Stimulated activated CD8-positive, alpha-beta memory T cell treated with anti-CD3 and anti-CD28 coated beads, Interleukin-2, amount 100 ng/mL, for 48 hours (primary cell): ENCODE measurements around the gene HELZ.

Source experiments
- DNase-seq, 2 donors: peaks; one replicate each; pipeline ENCODE4 v3.0.0-alpha.2; 2020; ENCODE audit warnings: low read depth in 2 of 2

Gene HELZ

DNA sequence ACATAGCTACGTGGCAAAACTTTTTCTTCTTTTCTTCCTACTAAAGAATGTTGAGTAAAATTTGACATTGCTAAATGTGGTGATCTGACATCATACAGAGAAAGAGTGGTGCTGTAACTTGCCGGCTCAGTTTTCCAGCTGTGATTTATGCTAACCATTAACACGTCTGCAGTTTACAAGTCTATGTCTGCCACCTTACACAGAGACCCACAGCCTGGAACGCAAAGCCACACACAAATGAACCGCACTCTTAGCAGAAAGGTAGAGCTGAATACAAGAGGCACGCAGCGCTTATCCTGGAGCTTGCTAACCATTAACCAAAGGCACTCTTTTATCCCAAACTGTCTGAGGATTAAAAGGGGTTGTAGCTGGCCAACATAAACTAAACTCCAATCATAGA, 168.7 kb downstream of the HELZ start:
- no peak for DNase-seq

DNA sequence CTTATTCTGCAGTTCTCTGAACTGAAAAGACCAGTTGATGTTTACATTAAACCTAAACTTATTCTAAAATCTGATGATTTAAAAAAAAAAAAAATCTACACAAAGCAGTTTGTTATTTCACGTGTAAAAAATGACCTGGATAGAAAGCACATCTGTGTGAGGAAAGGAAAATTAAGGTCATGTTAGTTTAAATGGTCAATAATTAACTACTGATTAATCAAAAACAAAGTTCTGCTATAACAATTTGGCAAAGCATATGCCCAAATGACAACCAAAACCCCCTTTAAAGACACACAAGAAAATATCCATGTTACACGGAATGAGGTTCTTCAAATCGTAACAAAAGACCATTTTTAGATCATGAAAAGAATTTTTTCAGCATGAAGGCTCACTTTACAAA, 170.2 kb downstream of the HELZ start:
- DNase-seq: no peak

DNA sequence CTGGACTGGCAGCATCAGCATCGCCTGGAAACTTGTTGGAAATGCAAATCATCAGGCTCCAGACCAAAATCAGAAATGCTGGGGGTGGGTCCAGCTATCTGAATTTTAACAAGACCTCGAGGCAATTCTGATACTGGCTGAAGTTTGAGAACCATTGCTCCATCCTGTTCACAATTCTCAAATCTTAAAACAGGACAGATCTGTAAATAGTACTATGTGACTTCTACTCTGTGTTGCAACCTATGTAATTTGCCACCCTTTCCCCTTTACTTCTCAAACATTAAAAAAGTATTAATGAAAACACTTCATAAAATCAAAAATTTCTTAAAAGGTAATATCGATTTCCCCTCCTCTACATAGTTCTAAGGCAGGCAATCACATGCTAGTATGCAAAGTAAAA, 172.1 kb downstream of the HELZ start:
- no peak for DNase-seq

DNA sequence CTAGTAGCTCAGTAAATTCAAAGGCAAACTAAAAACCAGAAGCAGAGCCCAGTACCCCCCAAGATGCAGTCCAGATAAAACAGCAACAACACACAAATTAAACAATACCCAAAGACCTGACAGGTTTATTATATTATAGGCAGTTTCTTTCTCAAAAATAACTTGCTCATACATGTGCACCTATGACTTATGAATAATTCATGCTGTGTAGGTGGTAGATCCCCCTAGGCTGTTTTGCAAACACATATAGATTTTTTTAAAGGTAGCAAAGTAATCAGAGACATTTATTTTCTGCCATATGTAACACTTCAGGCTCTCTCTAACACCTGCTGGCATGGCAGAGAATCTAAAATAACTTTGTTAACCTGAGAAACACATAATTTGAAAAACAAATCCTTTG, 173.4 kb downstream of the HELZ start:
- DNase-seq: no peak

DNA sequence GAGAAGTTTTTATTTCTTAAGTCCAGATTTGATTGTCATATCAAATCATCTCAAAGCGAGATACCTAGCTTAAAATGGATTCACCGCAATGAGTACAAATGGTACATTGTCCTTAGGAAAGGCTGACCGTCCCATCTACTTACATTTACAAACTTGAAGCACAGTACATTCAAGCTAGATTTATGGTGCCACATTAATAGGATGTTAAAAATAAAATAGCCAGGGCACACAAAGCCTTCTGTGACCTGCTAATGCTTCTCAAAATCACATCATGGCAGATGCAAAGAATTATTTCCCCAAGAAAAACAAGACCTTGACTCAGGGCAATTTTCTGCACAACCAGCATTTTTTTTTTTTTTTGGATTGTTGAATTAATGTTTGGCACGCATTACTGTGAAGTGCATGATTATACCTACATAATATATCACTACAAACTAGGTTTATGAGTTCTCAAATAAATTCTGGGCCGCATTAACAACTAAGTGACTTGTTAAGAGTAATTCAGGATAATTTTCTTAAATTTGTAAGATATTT, 175.3 kb downstream of the HELZ start:
- no peak for DNase-seq

DNA sequence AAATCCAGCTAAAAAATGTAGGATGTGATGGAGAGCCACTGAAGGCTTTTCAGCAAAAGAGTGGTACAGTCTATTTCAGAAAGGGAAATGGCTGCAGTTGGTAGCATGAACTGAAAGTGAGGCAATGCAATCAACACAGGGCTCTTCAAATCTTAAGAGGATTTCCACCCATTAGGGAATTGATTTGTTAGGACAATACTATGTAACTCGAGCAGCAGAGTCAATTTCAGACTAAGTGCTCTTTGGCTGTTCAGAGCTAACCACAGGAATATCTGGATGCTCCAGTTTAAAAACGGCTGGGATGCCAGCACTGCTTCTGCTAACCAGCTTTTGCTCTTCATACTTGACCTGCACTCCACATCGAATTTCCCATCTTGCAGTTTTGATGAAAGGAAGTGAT, 176.0 kb downstream of the HELZ start:
- no peak for DNase-seq

DNA sequence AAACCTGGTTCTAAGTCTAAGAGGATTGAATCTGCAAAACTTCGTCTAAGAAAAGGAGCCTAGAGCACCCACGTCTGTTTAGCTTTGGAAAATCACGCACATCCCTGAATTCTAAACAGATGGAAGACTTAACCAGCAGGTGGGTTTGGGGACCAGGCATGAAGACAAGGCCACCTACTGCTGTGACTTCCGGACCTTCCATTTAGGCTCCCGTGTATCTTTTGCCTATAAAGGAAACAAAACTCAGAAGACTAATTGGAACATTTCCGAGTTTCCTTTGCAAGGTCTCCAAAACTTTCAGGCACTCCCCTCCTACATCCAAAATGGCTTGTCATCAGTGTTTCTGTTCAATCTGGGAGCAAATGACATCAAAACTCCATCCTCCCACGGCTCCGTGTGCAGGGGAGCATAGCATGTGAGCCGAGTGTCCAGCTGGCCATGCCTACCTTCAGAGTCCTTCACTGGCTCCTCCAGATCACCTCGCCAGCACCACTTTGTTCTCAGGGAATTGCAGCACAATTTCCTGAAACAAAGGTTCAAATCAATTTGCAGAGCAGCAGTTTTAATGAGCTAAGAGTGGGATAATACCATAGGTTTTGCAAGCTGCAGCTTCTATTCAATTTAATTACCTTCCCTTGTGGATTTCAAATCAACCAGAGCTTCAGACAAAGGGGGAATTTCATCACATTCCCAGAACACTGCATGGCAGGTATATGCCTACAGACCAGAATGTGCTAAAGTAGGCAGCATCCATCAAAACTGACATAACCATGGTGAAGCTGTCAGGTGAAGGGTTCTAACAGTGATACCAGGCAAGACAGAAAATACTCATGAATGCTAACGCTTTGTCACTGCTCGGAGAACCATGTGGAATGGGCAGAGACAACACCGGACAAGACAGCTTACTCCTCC, 177.2 kb downstream of the HELZ start:
- DNase-seq: no peak

DNA sequence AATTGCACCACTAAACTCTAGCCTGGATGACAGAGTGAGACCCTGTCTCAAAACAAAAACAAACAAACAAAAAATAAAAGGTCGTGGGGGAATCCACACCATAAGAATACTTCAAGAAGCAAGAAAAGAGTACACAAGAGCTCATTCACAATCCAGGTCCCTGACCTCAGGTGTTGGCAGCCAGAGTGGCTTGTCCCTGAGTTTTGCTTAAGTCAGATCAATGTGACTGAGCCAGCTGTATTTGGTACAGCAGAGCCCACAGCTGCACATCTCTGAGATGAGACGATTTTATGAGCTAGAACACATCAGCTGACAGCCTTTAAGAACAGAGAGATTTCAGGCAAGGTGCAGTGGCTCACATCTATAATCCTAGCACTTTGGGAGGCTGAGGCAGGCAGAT, 178.3 kb downstream of the HELZ start:
- DNase-seq: no peak

DNA sequence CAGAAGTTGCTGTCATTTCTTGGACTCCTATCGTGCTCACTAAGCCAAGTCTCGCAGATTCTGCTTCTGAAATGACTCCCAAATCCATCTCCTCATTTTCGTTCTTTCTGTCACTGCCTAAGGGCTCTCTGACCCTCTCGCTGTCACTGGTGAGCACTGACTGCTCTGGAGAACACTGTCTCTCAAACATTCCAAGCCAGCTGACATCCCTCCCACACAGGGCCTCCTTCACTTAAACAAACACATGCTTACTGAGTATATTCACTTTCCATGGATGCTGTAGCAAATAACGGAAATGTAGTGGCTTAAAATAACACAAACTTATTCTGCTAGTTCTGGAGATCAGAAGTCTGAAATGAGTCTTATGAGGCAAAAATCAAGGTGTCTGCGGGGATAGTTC, 181.9 kb downstream of the HELZ start:
- DNase-seq: no peak

DNA sequence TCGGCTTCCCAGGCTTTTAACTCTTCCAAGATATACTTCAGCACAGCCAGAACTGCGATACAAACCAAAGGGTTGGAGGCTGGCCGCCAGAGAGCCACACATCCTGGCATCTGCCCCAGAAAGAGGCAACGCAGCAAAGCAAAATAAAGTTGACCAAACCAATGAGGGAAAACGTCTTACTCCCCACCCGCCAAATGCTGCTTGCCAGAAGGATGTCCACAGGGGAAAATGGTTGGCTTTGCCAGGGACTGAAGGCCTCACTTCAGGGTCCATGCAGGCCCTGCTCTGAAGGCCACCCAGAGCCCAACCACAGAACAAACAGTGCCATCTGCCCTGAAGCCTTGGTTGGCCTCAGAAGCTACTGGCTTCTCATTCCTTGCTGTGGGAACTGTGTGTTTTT, 185.6 kb downstream of the HELZ start:
- no peak for DNase-seq

DNA sequence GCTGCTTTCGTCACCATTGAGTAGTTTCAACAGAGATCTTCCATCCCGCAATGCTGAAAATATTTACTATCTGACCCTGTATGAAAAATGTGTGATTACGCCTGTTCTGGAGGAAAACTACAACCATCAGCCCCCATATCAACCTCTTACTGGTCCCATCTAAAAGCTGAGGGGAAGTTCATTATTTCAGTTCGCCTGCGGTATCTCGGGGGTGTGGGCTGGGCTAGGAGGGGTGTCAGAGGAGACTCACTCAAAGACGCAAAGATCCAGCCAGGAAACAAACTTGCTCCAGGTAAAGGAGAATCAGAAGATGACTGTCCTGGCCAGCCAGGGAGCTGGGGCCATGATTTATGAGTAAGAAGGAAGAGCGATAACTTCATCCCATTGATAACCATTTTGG, 187.0 kb downstream of the HELZ start:
- no peak for DNase-seq

DNA sequence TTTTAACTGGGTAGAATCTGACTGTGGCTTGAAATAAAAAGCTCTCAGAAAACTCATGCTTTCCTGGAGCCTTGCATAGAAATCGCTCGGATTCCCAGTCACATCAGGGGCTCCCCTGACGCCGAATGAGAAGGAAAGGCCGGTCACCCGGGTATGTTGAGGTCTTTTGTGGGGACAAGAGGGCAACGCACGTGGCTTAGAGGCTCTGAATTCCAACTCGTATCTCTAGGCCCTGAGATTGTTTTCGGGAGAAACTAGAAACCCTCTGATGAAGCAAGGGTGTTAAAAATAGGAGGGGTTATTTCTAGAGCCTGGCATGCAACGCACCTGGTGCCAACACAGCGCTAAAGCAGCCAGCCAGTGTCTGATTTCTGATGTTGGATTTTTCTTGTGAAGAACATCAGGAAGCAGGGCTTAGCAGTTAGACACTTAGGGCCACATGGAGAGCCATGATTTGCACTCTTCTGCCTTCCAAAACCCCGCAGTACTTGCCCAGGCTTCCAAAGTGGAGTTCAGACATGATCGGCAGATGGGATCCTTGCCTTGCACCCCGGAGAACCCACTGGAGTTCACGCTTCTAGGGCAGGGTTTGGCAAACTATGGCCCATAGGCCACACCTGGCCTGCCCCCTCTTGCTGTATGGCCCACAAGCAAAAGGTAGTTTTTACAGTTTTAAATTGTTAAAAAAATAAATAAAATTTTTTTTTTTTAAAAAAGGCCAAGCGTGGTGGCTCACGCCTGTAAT, 188.1 kb downstream of the HELZ start:
- DNase-seq: no peak

DNA sequence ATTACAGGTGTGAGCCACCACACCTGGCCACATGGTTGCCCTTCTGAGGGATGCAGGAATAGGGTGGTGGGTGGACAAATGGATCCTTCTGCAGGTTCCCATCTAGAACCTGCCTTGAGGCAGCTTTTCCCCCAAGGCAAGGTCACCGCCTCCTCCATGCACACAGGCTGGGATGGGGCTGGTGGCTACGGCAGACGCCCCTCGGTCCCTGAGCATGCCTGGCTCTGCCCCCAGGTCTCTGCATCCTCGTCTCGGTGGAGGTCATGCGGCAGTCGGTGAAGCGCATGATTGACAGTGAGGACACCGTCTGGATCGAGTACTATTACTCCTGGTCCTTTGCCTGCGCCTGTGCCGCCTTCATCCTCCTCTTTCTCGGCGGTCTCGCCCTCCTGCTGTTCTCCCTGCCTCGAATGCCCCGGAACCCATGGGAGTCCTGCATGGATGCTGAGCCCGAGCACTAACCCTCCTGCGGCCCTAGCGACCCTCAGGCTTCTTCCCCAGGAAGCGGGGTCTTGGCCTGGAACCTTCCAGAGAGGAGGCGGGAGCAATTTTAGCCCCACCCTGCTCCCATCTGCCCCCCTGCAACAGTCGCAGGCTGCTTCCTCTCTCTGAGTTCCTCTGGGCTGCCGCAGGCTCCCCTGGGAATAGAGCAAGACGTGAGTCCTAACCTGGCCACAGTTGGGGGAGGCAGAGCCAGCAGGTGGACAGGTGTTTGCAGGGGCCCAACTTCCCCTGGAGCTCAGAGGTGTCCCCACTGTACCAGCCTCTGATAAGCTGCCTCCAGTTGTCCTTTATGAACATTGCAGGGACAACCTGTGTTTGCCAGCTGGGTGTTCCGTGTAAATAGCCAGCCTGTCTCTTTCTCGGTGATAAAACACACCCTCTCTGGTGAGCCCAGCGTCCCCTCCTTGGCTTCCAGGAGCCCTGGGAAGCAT, 188.9 kb downstream of the HELZ start:
- no peak for DNase-seq

DNA sequence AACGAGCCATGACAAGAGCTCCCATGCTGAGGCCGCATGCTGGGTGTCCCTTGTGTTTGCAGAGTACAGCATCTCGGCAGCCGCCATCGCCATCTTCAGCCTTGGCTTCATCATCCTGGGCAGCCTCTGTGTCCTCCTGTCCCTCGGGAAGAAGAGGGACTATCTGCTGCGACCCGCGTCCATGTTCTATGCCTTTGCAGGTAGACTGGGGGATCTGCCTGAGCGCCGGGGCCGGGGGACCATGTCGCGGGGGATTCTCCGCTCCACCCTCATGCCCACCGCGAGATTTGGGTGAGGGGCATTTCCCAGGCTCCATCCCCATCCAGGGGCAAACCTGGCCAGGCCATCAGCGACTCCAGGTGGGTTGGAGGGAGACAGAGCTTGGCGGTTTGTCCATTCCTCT, 190.0 kb downstream of the HELZ start:
- no peak for DNase-seq

DNA sequence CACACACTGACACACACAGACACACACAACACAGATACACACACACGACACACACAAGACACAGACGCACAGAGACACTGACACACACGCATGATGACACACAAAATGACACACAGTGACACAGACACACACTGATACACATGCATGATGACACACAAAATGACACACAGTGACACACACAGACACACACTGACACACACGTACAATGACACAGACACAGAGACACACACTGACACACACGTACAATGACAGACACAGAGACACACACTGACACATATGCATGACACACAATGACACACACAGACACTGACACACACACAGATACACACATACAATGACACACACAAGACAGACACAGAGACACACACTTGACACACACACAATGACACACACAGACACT, 190.4 kb downstream of the HELZ start:
- no peak for DNase-seq

DNA sequence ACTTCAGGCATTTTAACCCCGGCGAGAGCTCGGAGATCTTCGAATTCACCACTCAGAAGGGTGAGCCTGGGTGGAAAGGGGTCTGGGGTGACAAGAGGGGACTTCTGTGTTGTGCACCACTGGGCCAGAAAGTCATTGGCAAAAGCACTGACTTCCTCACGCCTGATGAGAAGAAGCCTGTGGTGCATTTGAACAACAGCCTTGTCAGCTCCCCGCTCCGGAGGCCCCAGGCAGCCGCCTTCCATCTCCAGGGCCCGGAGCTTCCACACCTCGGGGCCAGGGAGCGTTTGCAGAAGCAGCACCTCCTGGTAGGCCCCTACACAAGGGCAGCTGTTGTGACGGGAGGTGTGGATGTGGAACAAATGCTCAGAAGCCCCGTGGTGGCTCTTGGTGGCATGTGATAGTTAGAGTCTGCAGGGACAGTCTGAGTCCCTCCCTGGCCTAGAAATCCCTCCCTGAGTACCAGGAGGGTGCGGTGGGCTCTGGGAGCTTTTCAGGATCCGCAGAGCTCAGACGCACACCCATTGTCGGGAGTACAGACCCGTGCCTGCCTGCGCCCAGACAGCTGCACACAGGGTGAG, 190.9 kb downstream of the HELZ start:
- no peak for DNase-seq

DNA sequence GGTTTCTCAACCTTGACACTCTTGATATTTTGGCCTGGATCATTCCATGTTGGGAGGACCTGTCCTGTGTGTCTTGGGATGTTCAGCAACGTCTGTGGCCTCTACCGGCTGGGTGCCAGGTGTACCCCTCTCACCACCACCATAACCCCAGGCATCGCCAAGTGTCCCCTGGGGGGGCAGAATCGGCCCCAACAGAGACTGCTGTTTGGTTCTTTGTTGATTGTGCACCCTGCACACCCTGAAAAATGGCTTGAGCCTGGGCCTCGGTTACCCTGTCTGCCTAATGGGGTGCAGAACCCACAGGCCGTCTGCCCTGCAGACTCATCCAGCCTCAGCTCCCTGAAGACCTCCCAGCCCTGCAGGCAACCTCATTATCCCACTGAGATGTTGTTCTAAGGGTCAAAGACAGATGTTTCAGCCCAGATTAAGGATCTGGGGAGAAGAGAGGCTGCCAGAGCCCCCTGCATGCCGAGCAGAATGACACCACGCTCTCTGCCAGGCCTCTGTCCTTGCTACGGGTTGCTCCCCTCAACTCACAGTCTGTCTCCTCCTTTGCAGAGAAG, 191.5 kb downstream of the HELZ start:
- no peak for DNase-seq

DNA sequence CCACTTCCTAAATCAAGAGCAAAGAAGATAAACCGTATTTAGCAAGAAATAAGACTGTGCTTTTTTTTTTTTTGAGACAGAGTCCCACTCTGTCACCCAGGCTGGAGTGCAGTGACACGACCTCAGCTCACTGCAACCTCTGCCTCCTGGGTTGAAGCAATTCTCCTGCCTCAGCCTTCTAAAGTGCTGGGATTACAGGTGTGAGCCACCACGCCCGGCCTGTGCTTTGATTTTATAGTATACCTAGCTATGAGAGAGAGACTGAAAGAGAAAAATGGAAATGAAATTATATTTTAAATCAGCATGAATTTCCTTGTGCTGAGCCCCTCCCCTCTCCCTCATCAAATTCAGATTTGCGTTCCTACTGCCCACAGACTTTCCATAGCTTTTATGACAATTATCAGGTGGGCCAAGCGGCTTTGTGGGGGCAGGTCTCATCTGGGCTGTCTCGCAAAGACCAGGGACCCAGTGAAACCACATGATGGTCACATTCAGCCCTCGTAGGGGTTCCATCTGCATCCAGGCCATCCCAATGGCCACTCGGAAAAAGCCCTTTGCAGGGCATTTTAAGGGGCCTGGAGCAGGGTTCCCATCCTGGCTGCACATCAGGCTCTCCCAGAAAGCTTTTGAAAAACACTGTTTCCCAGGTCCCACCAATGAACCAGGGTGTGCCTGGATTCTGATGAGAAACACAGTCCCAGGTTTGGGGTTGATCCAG, 192.1 kb downstream of the HELZ start:
- DNase-seq: no peak

DNA sequence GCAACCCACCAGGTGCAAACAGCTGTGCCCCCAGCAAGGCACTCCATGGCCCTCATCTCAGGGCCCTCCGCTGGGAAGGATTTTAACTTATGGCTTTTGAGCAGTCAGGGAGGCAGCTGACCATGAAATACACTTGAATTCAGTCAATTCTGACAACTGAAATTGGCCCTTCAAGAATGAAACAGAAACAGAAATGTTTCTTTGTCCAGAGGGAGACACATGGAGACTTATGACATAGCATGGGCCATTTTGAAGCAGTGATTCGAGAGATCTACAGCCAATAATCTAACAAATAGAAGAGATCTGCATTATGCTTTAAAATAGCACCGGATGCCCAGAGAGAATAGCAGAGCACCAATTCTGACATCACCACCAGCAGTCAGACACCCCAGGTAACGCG, 193.2 kb downstream of the HELZ start:
- DNase-seq: no peak

DNA sequence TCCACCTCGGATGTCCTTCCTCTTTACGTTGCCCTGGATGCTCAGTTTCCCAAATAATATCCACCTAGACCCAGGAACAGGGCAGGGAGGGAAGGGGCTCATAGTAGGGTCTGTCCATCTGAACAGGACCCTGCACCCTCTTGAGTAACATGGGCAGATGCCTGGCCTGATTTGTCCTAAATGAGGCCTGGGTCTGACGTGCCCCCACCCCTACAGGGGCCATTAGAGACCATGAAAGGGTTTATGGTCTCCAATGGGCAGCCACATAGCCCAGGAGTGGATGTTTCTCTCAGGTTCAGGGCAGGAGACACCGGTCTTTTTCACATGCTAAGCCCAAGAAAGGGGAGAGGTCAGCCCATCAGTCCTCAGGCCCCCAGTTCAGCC, 193.8 kb downstream of the HELZ start:
- DNase-seq: no peak
